Breast epithelium (tissue), 3 donors: ENCODE data around the gene TUBA3C.

ENCODE experiments used
- CTCF ChIP-seq, 3 donors: fragments of 450-650 bp; IDR thresholded peaks; one replicate each; pipeline ENCODE4 v1.5.1; 2016 to 2017; ENCODE audit warnings: antibody characterized with exemption in 3 of 3, mild to moderate bottlenecking in 3 of 3, moderate library complexity in 3 of 3
- POLR2A ChIP-seq: fragments of 450-650 bp; IDR thresholded peaks from one replicate; pipeline ENCODE4 v1.6.1; 2016; ENCODE audit warnings: antibody characterized with exemption, mild to moderate bottlenecking, moderate library complexity

- no peak for TF ChIP-seq CTCF (IDR thresholded peaks at IDR 0.05)
- TF ChIP-seq POLR2A = no peak
Measured at GRCh38 chr13:19185865-19186645, 4.4 kb upstream of the TUBA3C start.
